ENCODE measurements around the gene SPANXC.
"Not testable (repeated sequence)": the region's sequence is repeated elsewhere in the genome, so short reads cannot be mapped to it uniquely, and the experiment has no call there.

SPANXC gene

GRCh38 chrX:141242417-141242816 lies at the start of gene SPANXC:
Gene SPANXC, minus strand, starts transcription at chrX:141242517. Its CDS starts 60 bp downstream, at chrX:141242457.
- not testable (repeated sequence) for DNase-seq

GRCh38 chrX:141279476-141279875 lies 37.2 kb upstream of the SPANXC start:
- no peak for DNase-seq

DNA sequence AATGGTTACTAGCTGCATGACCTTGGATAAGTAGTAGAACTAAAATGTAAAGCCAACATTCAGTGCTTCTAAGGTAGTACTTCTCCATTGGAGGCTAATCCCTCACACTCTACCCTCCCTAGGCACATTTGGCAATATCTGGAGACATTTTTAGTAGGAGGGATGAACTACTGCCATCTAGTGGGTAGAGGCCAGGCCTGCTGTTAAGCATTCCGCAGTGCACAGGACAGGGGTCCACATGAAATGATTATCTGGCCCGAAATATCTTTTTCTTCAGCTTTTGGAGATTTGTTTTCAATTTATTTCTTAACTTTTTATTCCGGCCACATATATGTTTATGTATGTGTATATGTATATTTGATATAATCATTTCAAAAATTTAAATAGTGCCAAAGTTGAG lies 36.0 kb upstream of the SPANXC start:
- DNase-seq, result no peak

GRCh38 chrX:141258080-141258479 lies 15.8 kb upstream of the SPANXC start:
- no peak for DNase-seq

GRCh38 chrX:141221611-141222010 lies 20.7 kb downstream of the SPANXC start:
- DNase-seq, result no peak

GRCh38 chrX:141220342-141221008 lies 21.8 kb downstream of the SPANXC start:
- DNase-seq, result no peak

DNA sequence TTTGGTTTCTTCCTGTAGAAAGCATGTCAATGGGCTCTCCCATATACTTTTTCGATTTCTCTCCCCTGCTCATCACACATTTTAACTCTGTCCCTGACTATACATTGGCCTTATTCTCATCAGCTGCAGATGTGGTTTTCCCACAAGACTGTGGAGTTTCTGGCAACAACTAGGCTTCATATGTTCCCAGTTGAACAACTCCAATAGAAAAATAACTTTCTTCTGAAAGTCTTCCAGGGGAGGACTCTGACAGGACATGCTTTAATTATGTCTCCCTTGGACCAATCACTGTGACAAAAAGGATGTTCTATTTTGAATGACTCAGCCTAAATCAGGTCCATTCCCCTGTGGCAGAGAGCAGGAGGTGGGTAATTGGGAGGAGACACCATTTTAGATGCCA lies 28.1 kb downstream of the SPANXC start:
- no peak for DNase-seq

DNA sequence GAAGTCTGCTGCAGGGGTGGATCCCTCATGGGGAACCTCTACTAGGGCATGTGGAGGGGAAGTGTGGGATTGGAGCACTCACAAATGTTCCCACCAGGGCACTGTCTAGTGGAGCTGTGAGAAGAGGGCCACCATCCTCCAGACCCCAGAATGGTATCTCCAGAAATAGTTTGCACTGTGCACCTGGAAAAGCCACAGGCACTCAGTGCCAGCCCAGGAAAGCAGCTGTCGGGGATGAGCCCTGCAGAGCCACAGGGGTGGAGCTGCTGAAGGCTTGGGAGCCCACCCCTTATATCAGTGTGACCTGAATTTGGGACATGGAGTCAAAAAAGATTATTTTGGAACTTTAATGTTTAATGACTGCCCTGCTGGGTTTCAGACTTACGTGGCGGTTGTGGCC lies 40.4 kb downstream of the SPANXC start:
- no peak for DNase-seq
